Activated CD8-positive, alpha-beta memory T cell treated with anti-CD3 and anti-CD28 coated beads, Interleukin-2, amount 50 U/mL, for 24 hours (primary cell): ENCODE measurements around the gene SV2C.
"Not testable (repeated sequence)": the region's sequence is repeated elsewhere in the genome, so short reads cannot be mapped to it uniquely, and the experiment has no call there.

Source experiments
- DNase-seq: peaks from one replicate; pipeline ENCODE4 v3.0.0-alpha.2; 2020; ENCODE audit errors: extremely low read depth

SV2C gene

DNA sequence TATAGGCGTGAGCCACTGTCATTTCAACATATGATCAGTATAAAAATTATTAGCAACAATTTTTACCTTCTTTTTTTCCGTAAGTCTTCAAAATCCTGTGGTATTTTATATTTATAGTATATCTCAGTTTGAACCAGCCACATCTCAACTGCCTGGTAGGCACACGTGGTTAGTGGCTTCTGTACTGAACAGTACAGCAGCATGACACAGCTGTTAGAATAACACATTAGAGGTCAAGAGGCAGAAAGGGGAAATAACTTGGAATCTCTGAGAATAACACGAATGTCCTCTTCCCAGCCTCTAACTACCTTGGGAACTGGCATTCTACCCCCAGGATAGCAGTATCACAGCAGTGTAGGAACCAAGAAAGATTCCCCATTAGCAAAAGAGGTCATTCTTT lies 211.4 kb downstream of the SV2C start:
- no peak for DNase-seq

DNA sequence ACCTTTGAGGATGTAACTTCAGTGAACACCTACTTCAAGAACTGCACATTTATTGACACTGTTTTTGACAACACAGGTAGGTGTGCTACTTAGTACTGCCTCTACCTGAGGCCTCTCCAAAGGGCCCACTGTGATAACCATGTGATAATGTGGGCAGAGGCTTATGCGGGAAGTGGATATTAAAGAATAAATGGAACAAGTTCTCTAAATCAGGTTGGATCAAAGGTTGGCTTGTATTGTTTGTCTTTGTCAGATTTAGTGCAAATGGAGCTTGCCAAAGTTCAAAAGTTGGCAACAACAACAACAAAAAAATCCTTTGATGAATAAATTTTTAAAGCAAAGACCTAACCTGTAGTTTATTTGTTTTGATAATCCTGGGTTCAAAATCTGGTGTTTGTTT lies 215.7 kb downstream of the SV2C start:
- no peak for DNase-seq

DNA sequence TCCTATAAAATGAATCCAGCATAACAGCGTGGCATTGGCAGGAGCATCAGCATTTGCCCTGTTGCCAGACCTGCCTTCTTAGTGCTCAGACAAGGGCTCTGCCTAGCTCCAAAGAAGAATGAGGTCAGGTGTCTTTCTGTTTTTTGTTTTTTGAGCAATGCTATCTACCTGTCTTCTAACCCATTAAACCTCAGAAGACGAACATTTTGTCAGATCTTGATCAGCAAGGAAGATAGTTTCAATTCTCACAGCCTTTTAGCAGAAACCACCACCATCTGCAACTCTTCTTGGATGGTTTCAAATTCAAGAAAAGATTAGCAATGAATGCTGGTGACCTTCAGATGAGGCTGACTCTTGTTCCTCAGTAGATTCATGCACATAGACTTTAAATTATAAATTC lies 216.4 kb downstream of the SV2C start:
- no peak for DNase-seq

DNA sequence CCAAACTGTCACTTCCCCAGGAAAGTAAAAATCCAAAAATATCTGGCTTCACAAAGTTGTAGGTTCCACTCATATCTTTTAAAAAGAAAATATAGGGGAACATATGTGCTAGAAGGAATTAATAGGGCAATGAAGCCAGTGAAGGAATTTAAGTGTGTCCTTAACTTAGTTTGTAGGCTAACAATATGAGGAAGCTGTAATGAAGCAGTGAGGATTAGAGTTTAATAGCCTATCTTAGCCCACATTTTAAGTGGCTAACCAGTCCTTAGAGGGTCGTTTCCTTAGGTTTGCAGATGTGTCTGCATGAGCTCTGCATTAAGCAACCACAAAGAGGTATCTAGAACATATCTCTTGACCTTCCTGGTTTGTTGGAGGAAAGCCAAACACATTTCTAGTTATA lies 218.7 kb downstream of the SV2C start:
- not testable (repeated sequence) for DNase-seq

DNA sequence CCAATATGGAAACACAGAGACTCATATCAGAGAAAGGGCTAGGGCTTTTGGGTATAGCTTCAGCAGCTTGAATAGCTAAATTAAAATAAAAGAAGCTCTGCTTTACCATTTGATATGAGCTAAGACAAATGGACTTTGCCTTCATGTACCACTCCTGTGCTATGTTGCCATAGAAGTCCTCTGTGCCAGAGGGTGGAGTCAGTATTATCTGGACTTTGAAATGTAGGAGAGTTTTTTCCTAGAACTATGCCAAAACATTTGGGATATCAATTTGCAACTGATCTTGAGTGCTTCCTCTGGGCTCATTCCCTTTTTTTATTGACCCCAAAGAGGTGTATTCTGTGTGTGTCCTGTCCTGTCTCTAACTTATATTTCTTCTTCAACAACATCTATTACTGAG lies 219.5 kb downstream of the SV2C start:
- not testable (repeated sequence) for DNase-seq

DNA sequence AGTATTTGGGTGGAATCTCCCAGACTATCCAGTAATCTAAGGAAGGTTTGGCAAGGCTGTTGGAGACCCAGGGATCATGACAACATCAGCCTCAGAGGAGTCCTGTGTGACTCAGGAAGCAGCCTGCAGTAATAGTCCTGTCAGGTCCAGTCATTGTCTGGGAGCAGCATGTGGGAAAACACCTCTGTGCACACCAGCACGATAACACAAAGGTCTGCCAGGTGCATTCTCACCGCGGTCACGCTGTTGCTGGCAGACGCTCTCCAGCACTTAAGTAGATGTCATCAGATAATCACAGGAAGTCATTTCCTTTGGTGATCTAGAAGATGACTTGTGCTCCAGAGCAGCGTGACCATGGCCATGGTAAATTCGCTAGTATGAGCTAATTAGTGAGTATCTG lies 220.7 kb downstream of the SV2C start:
- DNase-seq: no peak

DNA sequence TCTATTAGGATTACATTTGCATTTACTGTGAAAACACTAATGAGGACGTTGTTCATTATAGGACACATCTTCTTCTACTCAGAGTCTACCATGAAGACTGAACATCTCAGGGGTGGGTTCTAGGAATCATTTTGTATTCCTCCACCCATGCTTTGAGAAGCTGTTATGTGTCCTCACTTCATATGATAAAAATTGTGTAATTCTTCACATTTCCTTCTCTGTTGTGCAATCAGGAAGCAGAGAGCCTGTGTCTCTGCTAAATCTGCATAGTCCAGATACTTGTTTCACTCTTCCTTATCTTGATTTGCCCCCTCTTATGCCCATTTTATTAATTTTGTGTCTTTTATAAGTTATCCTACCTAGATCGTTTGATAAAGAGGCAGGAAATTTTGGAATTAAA lies 222.1 kb downstream of the SV2C start:
- DNase-seq: no peak

DNA sequence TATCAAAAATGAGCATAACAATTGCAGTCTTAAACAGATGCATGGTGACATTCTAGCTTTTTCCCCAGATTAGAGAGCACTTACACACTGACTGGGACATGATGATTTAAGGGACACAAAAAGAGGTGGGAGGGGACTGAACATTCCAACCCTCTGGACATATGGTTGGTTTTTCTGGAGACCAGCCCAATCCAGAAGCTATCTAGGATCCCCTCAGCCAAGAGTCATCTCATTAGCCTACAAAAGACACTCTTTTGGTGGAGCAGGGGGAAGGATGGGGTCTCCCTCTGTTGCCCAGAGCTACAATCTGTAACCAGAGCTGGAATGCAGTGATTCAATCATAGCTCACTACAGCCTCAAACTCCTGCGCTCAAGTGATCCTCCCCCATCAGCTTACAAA lies 222.6 kb downstream of the SV2C start:
- DNase-seq: no peak

DNA sequence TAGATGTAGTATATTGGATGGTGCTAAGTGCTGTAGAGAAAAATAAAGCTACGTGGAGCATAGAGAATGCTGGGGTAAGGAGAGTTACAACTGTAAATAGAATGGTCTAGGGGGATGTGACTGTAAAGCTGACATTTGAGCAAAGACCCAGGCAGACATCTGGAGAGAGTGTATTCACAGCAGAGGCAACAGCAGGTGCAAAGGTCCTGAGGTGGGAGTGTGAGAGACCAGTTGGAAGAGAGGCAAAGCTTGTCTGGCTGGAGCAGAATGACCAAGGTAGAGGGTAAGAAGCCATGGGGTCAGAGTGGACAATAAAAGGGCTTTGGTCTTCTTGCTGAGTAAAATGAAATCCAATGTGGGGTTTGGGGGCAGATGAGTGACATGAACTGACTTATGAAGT lies 227.0 kb downstream of the SV2C start:
- DNase-seq: no peak

DNA sequence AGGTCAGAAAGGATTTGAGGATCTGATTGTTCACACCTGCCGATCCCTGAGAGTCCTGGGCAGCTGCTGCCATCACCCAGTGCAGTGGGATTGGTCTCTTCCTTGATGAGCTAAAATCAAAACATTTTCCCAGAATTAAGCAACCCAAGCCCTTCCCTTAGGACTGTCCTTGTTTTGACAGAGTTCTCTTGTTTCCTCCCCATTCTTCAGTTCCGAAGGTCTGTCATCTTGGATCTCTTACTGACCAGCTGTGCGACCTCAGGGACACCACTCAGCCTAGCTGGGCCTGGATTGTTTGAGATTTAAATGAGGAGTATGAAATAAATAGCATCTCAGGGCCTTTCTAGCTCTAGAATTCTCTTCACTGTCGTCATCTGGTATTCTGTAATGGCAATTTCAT lies 229.6 kb downstream of the SV2C start:
- no peak for DNase-seq

DNA sequence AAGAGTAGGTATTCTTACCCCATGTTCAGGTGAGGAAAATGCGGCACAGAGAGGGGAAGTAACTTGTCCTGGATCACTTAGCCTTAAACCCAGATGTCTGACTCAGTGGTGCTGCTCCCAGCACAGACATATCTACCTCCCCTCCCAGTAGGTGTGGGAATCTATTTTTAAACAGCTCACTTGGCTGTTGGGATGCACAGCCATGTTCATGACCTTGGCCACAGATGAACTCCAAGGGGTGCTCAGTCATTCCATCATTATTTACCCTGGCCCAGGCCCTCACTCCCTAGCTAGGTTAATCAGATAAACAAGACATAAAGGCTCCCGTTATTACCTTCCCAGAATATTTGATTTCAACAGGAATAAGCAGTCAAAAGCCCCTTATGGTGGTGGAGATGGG lies 231.5 kb downstream of the SV2C start:
- DNase-seq: no peak

DNA sequence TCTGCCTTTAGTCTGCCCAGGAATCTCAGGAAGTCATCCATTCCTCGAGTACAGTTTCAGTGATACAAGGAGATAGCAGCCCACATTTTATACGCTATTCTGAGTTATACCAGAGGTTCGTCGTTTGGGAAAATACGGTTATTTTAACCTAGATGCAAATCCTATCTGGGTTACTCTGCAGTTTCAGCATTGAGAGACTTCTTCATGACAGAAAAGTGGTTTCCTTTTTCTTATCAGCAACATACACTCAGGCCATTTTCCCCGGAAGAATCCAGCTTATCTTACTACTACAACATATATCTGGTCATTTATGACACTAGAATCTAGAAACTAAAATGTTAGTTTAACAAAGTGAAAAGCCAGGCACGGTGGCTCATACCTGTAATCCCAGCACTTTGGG lies 236.5 kb downstream of the SV2C start:
- no peak for DNase-seq

DNA sequence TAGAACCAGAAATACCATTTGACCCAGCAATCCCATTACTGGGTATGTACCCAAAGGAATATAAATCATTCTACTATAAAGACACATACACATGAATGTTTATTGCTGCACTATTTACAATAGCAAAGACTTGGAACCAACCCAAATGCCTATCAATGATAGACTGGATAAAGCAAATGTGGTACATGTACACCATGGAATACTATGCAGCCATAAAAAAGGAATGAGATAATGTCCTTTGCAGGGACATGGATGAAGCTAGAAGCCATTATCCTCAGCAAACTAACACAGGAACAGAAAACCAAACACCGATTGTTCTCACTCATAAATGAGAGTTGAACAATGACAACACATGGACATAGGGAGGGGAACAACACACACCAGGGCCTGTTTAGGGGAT lies 240.3 kb downstream of the SV2C start:
- DNase-seq: not testable (repeated sequence)

DNA sequence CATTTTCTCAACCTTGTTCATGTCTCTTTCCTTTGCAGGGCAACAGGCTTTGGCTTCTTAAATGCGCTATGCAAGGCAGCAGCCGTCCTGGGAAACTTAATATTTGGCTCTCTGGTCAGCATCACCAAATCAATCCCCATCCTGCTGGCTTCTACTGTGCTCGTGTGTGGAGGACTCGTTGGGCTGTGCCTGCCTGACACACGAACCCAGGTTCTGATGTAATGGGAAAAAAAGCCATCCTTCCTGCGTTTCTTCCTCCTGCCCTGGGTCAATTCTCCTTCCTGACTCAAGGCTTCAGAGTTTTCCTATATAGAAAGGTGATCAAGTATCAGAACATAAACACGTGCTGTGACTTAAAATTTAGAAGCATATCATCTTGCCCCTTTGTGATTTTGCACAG lies 242.1 kb downstream of the SV2C start:
- no peak for DNase-seq

DNA sequence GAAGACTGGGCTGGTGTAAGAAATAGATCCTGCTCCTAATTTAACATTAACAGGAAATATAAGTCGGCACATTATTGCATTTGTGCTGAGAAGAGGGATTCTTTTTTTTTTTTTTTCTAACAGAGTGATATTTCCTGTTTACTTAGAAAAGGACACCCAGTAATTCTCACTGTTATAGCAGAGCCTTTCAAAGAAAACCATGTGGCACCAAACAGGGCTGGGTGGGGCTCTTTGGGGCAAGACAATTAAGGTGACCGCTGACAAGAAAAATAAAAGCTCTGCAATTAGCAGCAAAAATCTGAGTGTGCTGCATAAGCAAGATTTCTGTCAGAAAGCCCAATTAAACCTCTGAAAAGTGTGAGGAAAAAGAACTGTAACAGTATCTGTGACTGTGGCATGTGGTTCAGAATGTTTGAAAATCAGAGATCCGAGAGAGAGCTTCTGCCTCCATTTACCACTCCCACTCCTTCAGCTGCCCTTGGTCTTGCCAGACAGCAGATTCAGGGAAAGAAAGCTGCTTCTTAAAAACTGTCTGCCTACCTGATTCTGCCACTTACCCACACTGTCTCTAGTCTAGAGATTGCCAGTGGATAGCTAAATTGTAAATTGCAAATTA lies 242.8 kb downstream of the SV2C start:
- DNase-seq: no peak

DNA sequence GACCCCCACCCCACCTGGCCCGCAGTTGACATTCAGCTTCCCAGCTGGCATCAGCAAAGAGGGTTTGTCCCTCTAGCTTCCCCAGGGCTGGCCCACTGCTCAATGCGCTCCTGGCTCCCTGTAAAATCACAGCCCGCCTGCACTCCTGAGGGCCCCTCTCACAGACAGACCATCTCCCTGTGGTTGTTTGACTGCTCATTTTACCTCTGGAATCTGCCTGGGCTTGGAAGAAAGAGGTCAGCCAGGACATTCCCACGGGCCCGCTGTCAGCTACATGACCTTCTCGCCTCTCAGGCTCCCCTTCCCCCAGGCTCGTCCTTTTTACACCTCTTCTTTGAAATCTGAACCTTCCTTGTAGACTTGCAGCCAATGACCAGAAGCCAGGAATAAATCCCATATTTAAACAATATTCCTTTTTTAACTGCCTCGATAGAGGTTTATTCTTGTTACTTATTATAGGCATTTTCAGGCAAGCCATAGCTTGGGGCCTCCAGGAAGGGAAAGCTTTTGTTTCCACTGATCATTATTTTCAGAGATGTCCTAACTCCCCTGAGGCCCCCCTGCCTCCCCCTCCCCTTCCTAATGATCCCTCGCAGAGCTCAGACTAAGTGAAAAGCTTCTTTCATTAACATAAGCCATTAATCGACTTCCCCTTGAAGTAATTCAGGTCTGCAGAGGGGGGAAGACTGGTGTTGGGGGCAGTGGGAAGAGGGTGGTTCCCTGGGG lies 243.6 kb downstream of the SV2C start:
- DNase-seq: no peak

DNA sequence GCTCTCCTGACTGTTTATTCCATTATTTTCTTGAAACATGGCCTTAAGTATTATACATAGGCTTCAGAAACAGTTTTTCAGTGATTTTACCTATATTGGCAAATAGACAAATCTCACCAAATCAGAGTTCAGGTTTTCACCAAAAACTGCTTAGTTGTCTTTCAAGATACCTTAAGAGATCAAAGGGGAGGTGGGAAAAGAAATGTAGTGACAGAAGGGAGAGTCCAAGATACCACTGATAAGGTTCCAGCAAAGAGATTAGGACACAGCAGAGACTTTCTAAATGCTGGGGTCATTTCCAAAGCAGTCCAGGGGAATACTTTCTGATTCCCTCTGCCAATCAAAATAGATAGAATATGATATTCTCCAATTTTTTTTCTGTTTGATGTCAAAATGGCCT lies 246.2 kb downstream of the SV2C start:
- DNase-seq: no peak

DNA sequence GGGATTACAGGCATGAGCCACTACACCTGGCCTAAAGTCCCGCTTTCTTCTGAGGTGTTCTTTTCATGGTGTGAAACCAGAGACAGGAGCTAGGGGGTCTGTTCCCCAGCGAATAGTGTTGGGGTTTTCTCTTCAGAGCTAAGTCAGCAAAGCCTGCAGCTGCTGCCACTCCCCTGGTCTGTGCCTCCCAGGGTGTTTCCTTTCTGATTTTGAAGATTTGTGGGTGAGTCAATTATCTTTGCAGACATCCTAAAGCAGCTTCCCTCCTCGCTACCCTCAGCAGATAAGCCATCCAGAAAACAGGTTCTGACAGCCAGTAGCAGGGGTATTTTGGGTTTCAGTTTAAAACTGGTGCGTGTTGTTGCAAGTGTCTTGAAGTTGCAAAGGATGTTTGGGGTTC lies 247.9 kb downstream of the SV2C start:
- no peak for DNase-seq

DNA sequence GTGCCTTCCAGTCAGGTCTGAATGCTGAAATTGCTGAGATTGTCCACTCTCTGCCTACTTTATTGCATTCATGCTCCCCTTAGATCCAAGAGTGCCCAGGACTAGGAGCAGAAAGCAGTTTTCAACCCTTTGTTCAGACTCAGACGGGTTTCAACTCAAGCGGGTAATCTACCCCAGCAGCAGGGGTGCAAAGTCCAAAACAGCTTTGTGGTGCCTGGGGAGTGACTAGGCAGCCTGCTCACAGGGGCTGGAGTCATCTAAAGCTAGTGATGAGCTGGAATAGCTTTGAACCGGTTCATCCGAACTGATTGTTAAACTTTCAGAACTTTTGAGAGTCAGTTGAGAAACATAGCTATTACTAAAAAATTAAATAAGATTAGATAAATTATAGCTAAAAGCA lies 248.9 kb downstream of the SV2C start:
- DNase-seq: no peak

DNA sequence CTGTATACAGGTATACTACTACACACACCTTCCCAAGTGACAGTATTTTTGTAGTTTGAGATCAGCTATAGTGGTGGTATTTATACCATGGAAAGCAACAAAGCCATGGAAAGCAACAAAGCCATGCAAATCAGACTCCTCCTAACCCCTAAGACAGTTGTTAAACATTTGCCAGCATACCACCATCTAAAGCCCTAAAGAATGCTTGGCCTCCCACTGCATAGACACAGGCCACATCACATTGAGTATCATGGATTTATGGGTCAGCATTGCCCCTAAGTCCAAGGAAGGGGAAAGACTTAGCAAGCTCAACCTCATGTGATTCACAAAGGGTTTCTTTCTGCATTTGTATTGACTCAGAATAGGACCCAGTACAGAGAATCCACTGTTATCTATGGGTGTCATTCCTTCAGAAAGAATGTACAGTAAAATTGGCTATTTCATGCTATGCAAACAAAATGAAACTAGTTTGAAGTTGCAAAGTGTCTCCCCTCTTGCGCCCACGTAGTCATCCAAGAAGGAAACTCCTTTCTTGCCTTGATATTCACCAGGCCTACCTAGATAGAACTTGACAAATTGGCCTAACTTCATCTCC lies 249.5 kb downstream of the SV2C start:
- no peak for DNase-seq

DNA sequence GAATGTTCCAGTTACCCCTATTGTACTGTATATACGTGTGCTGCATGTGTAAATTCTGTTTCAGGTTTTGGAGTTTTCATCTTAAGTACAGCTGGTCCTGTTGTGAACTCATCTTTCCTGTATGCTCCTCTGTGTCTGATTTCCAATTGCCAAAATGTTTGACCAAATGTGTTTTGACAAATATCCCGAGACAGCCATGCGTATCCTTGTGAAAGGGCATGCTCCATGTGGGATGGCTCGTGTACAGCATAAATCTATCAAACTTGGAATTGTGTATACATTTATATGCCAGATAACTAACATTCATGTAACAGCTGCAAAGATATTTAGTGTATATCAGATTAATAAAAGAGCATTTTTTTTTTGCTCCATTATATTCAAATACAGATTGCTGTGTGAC lies 250.4 kb downstream of the SV2C start:
- no peak for DNase-seq

DNA sequence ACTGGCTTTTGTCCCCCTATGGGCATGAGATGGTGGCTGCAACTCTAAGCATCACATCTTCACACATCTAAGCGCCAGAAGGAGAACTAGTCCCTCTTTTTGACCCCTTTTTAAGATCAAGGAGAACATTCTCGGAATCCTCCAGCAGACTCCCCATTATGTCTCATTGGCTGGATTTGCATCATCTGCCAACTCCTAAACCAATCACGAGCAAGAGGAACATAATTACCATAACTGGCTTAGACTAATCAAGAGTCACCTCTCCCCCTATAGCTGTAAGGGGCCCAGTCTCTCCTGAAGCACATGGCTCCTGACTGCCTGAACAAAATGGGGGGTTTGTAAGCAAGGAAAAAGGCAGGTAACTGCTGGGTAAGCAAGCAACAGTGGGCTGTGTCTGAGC lies 251.4 kb downstream of the SV2C start:
- no peak for DNase-seq

DNA sequence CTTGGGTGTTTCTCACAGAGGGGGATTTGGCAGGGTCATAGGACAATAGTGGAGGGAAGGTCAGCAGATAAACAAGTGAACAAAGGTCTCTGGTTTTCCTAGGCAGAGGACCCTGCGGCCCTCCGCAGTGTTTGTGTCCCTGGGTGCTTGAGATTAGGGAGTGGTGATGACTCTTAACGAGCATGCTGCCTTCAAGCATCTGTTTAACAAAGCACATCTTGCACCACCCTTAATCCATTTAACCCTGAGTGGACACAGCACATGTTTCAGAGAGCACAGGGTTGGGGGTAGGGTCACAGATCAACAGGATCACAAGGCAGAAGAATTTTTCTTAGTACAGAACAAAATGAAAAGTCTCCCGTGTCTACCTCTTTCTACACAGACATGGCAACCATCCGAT lies 252.3 kb downstream of the SV2C start:
- DNase-seq: not testable (repeated sequence)
